GM12874 (cell line): ENCODE measurements around the gene ELFN1.

ENCODE experiments used
- CTCF ChIP-seq: IDR thresholded peaks from 2 replicates; pipeline ENCODE4 v1.5.1; 2011; ENCODE audit warnings: low read depth, mild to moderate bottlenecking, control low read depth, low read length, moderate library complexity; ENCODE audit not compliant: insufficient read depth

Gene ELFN1

DNA sequence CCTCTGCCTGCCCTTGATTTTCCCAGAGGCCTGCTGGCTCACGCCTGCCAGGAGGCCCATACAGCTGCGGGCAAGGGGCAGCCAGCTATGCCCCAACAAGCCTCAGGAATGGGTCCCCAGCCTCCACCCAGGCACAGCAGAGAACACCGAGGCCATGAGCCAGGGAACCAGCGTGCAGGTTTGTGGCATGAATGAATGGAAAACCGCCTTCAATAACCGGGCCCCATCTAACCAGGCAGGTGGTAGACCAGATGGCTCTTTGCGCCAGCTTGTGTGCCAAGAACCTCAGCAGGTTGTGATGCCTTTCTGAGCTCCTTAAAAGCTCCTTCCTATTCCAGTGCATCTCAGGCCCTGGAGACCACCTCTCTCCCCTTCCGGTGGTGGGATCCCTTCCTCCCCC lies 50.2 kb downstream of the ELFN1 start:
- TF ChIP-seq CTCF: no peak

- TF ChIP-seq CTCF: no peak
Measured at GRCh38 chr7:1721047-1721690, 51.1 kb downstream of the ELFN1 start.

- TF ChIP-seq CTCF: no peak
Measured at GRCh38 chr7:1723254-1723653, 53.2 kb downstream of the ELFN1 start.

DNA sequence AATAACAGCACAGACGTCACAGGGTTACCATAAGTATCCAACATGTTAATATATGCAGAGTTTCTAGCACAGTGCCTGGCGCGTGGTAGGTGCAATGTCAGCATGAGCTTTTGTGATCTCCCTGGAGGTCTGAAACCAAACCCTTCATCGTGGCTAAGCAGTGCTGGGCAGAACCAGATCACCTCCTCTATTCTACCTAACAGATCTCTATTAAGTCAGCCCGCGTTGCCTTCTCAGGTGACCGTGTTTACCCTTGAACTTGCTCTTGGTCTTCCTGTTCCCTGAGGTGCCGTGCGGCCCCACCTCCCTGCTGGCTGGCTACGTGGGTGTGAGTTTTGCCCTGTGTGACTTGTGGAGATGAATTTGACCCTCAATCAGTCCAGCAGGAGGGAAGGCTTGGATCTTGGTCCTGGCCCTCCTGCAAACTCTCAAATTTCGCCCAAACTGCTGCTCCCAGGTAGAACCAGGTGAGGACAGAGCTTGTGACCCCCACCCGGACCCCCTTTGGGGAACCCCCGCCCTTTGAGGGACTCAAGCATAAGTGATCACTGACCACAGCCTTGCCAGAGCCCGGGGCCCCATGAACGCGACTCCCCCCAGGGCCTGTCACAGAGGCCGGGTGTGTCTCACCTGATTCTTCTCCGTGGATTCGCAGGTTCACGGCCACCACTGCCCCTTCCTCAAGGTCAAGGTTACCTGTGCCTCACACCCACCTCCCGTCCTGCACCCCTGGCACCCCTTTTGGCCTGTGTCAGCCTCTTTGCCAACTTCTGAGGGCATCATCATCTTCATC lies 54.2 kb downstream of the ELFN1 start:
- TF ChIP-seq CTCF: no peak

DNA sequence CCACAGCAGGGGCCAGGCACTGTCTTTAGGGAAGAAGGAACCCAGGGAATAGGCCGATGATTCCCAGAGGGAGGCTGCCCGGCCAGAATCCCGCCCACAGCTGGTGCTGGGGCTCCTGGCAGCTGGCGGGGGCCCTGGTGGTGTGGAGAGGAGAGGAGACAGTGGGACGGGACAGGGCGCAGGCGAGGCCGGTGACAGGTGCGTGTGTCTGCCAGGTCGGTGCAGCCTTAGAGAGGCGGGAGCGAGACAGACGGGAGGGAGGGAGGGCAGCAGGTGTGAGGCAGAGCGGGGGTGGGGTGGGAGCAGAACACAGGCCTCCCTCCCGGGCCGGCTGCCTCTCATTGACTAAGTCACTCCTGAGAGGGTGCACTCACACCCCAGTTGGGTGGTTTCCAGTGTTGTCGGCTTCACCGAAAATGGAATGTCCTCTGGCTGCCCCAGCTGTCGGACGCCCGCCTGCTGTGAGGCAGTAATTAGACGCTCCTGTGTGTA lies 55.2 kb downstream of the ELFN1 start:
- no peak for TF ChIP-seq CTCF

GRCh38 chr7:1725766-1726630 lies 55.9 kb downstream of the ELFN1 start:
- no peak for TF ChIP-seq CTCF

DNA sequence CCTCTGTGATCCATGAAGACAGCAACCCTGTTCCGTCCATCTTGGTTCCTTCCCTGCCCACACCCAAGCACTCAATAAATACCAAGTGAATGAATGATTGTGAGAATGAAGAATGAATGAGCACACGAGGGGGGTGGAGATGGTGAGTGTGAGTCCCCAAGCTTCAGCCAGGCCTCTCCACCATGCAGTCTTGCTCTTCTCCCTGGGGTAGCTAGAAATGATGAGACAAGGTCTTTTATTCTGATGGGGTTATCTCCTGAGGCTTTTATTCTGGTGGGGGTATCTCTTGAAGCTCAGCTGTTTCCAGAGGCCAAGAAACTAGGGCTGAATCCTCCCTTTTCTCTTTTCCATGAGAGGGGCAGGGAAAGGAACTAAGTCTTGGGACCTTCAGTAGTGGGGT lies 57.0 kb downstream of the ELFN1 start:
- TF ChIP-seq CTCF: no peak
